ENCODE data around the gene CUL7.
"Not testable (repeated sequence)": the region's sequence is repeated elsewhere in the genome, so short reads cannot be mapped to it uniquely, and the experiment has no call there.

The CUL7 gene

DNA sequence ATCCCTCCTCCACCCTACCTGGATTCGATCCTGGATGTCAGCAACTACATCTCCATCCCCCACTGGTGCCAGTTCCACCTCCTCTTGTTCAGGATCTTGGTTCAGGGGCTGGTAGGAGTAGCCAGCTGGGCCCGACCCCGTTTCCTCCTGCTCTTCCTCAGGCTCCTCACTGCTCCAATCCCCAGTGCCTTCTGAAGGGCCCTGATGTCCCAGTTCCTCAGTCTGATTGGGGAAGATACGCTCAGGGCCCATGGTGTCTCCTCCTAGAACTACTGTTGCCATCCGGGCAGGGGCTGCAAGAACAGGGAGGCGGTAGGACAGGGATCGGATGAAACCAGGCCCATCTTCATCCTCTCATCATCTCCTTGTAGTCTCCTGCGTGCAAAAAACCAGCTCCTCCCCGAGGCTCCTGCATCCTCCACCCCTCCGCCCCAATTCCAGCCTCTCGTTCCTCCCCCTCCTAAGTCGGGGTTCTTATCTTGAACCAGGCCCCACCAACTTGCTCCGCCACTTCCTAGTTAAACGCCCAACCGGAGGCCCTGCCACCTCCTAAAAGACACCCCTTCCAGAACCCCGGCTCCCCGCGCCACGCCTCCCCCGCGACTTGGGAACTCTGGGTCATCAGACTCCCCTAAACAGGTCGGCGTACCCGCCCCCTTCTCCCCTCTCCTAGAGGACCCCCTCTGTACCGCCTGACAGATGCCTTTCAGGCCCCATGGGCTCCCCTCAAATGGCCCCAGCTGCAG, 40.4 kb downstream of the CUL7 start:
- DNase-seq: no peak

DNA sequence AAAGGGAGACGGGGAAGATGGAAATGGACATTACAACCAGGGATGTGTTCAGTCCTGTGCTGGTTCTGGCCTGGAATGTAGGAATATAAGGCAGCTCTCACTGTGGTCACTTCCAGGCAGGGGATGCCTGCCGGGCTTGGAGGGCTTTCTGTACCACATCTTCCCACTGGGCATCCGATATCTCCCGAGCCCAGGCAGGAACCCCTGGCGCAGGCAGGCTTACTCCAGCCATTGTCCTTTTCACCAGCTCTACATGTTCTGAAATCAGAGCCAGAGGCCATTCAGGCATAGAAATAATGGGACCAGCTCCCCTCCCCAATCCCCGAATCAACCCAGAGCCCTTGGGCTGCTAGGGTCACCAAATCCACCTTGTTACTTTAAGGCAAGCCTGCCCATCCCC, 41.3 kb downstream of the CUL7 start:
- DNase-seq: no peak

GRCh38 chr6:43011207-43011606, 42.4 kb downstream of the CUL7 start:
- no peak for DNase-seq

GRCh38 chr6:43009124-43009523, 44.5 kb downstream of the CUL7 start:
- no peak for DNase-seq

DNA sequence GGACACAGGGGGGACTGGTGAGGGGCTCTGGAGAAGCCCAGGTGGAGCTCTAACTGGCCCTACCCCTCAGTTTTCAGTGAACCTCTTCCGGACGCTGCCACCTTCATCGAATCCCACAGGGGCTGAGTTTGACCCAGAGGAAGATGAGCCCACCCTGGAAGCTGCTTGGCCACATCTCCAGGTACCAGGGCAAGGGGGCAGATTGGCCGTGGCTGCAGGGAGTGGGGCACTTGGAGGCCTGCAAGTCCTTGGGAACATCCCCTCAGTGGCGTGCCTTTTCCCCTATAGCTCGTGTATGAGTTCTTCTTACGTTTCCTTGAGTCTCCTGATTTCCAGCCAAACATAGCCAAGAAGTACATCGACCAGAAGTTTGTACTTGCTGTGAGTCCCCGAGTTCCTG, 46.5 kb downstream of the CUL7 start:
- no peak for DNase-seq

GRCh38 chr6:43006251-43006650, 47.4 kb downstream of the CUL7 start:
- DNase-seq: no peak

DNA sequence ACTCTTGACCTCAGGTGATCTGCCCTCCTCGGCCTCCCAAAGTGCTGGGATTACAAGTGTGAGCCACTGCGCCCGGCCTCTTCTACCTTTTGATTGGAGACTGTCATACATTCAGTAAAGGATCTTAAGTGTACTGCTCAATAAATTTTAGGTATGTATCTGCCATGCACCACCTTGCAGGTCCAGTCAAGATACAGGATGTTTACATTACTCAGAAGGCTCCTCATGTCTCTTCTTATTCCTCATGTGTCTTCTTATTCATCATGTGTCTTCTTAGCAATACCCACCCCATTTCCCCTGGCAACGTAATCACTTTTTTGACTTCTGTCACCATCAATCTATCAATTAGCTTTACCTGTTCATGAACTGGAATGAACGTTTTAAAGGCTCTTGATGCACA, 47.8 kb downstream of the CUL7 start:
- DNase-seq: no peak

- no peak for DNase-seq
Measured at GRCh38 chr6:43001843-43002242, 51.8 kb downstream of the CUL7 start.

DNA sequence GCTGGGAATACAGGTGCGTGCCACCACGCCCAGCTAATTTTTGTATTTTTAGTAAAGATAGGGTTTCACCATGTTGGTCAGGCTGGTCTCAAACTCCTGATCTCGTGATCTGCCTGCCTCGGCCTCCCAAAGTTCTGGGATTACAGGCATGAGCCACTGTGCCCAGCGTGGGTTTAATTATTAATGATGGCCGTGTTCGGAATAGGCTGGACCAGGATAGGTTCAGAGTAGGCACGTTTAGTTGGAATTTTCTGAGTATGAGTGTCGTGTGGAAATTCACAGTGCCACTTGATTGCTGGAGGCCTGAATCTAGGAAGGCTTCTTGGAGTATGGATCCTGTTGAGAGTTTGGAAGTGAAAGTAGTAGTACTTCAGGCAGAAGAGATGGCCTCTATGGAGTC, 55.4 kb downstream of the CUL7 start:
- not testable (repeated sequence) for DNase-seq

- DNase-seq: no peak
Measured at GRCh38 chr6:42996513-42996912, 57.1 kb downstream of the CUL7 start.

- no peak for DNase-seq
Measured at GRCh38 chr6:42993445-42993844, 60.2 kb downstream of the CUL7 start.

- no peak for DNase-seq
Measured at GRCh38 chr6:42989923-42990322, 63.7 kb downstream of the CUL7 start.

DNA sequence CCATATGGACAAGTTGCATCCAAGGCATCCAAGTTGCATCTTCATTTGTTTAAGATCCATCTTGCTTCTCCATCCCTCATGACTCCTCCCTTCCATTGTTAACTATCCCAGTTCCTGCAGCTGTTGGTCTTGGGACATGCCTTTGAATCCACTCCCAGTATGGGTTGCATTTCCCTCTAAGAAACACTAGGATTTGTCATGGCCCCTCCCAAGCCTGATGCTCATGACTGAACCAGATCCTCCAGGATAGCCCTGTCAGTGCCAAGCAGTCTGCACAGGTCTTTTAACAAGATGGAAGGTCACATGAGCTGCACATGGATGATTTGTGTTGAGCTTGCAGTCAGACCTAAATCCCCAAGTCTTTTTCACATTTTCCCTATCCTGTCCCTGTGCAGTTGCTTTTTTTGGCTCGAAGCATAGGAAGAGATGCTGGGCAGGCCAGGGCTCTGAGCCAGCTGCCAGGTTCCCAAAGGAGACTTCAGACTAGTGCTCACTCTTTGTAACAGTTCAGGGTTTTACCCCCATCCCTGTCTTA, 65.1 kb downstream of the CUL7 start:
- no peak for DNase-seq

Data from activated CD8-positive, alpha-beta memory T cell treated with anti-CD3 and anti-CD28 coated beads, Interleukin-2, amount 50 U/mL, for 48 hours (primary cell).